Raji (cell line): Measurements from ENCODE around the gene TRAK1.

ENCODE experiments used
- POLR2A ChIP-seq: IDR thresholded peaks from 2 replicates; pipeline ENCODE4 v1.6.1; 2011; ENCODE audit warnings: low read depth, low read length, control low read depth; ENCODE audit not compliant: insufficient read depth

The TRAK1 gene

GRCh38 chr3:42128526-42128925, 37.4 kb downstream of the TRAK1 start:
- no peak for TF ChIP-seq POLR2A

GRCh38 chr3:42129014-42129953, 38.1 kb downstream of the TRAK1 start:
- TF ChIP-seq POLR2A: no peak

GRCh38 chr3:42130007-42130328, 38.8 kb downstream of the TRAK1 start:
- no peak for TF ChIP-seq POLR2A

- TF ChIP-seq POLR2A: no peak
Measured at GRCh38 chr3:42130329-42131070, 39.3 kb downstream of the TRAK1 start.

GRCh38 chr3:42133500-42134298, 42.5 kb downstream of the TRAK1 start:
- TF ChIP-seq POLR2A: no peak

- no peak for TF ChIP-seq POLR2A
Measured at GRCh38 chr3:42134867-42135464, 43.8 kb downstream of the TRAK1 start.

GRCh38 chr3:42139621-42140453, 48.7 kb downstream of the TRAK1 start:
- no peak for TF ChIP-seq POLR2A

- TF ChIP-seq POLR2A: no peak
Measured at GRCh38 chr3:42140665-42141203, 49.6 kb downstream of the TRAK1 start.

- no peak for TF ChIP-seq POLR2A
Measured at GRCh38 chr3:42143440-42143839, 52.3 kb downstream of the TRAK1 start.

GRCh38 chr3:42144209-42144608, 53.1 kb downstream of the TRAK1 start:
- TF ChIP-seq POLR2A: no peak

- no peak for TF ChIP-seq POLR2A
Measured at GRCh38 chr3:42148086-42148848, 57.1 kb downstream of the TRAK1 start.

GRCh38 chr3:42148982-42149432, 57.9 kb downstream of the TRAK1 start:
- no peak for TF ChIP-seq POLR2A

GRCh38 chr3:42149532-42149931, 58.4 kb downstream of the TRAK1 start:
- no peak for TF ChIP-seq POLR2A

- no peak for TF ChIP-seq POLR2A
Measured at GRCh38 chr3:42149975-42150374, 58.8 kb downstream of the TRAK1 start.
